D721Med (cell line): ENCODE data around the gene BDKRB1.

Experiments used
- DNase-seq: peaks from one replicate; pipeline ENCODE4 v3.0.0; 2011; ENCODE audit warnings: low spot score; ENCODE audit not compliant: insufficient read length
- FAIRE-seq: peaks from 2 replicates; lab custom pipeline; 2011; peaks lifted over from hg19 to GRCh38; lab: Jason Lieb, UNC
- TF ChIP-seq, protein P1 (sequence below): IDR thresholded peaks from 2 replicates; pipeline ENCODE4 v1.5.1; 2012; ENCODE audit warnings: mild to moderate bottlenecking, control low read depth; ENCODE audit not compliant: insufficient read depth; ENCODE audit errors: missing control alignments

The BDKRB1 gene

DNA sequence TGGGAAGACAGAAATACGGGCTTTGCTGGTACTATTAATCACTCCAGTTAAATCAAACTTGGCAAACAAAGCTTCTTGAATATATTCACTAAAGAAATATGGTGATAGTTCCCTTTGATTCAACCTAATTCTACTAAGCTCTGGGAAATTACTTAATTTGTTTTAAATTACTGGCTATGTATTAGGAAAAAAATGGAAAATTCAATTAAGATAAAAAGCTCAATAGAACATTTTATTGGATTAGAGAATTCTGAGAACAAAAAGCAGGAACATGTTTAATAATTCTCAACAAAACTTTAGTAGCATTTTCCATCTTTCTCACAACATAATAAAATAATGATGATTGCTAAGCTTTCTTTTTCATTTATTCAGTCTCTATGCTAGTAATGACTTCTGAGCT lies 30.2 kb downstream of the BDKRB1 start:
- FAIRE-seq (no peak), DNase-seq (no peak)
- TF ChIP-seq, protein P1, sequence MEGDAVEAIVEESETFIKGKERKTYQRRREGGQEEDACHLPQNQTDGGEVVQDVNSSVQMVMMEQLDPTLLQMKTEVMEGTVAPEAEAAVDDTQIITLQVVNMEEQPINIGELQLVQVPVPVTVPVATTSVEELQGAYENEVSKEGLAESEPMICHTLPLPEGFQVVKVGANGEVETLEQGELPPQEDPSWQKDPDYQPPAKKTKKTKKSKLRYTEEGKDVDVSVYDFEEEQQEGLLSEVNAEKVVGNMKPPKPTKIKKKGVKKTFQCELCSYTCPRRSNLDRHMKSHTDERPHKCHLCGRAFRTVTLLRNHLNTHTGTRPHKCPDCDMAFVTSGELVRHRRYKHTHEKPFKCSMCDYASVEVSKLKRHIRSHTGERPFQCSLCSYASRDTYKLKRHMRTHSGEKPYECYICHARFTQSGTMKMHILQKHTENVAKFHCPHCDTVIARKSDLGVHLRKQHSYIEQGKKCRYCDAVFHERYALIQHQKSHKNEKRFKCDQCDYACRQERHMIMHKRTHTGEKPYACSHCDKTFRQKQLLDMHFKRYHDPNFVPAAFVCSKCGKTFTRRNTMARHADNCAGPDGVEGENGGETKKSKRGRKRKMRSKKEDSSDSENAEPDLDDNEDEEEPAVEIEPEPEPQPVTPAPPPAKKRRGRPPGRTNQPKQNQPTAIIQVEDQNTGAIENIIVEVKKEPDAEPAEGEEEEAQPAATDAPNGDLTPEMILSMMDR = no peak

DNA sequence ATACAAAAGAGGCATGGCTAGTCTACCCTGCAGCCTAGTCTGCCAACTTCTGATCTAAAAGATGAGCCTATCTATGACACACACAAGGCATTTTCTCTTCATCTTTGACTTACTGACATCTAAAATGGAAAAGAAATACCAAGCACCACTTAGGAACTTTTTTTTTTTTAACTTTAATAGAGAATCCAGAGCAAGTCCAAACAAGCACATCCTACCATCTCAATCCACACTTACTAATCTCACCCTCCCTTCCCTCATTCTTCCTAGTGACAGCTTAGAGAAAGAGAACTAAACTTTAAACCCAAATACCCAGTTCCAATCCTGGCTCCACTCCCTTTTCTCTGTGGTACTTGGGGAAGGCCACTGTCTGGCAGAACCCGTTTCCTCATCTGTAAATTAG lies 31.8 kb downstream of the BDKRB1 start:
- FAIRE-seq = no peak
- TF ChIP-seq, protein P1 = no peak
- DNase-seq = no peak

DNA sequence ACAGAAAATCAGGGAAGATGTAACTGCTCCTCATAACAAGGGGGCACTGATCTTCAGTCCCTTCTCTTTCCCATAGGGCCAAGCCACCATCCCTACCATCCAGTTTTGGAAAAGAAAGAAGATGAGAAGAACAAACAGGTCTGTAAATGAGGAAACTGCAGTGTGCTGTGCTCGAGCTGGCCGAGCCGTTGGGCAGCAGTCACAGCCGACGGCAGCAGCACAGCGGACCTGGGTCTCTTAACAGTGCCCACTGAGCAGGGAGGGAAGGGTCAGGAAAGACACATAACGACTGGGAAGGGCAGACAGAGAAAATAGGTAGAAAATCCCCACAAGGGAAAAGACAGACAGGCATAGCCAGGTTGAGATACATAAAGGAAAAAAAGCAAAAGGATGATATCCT lies 38.2 kb downstream of the BDKRB1 start:
- TF ChIP-seq, protein P1 = no peak
- FAIRE-seq (no peak), DNase-seq (no peak)

DNA sequence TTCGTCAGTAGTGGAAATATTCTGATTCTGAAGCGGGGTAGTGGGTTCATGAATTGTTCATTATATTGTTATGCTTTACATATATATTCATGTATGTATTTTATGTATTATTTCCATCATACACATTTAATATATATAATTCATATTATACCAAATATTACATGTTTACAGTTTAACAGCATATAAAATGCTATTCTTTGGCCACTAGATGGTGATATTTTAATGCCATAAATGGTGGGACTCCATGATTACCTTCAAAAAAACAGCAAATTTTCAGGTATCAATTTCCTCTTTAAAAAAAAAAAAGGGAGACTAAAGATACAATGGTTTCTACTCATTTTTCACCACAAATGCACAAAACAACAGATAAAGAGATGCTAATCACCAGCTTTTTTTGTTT lies 41.0 kb downstream of the BDKRB1 start:
- TF ChIP-seq, protein P1 = peak; percentile 53
- FAIRE-seq = no peak
- DNase-seq = no peak

DNA sequence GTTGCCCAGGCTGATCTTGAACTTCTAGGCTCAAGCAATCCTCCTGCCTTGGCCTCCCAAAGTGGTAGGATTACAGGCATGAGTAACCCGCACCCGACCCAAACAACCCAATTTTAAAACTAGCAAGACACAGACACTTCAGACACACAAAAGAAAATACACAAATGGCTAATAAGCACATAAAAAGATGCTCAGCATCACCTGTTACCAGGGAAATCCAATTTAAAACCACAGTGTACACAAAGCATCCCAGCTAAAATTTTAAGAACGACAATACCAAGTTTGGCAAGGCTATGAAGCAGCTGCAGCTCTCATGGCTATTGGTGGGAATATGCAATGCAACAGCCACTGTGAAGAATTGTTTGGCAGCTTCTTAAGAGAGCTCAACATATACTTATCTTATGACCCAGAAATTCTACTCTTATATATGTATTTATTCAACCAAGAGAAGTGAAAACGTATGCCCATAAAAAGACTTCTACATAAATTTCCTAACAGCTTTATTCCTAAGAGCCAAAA lies 42.0 kb downstream of the BDKRB1 start:
- TF ChIP-seq, protein P1 = no peak
- DNase-seq (no peak), FAIRE-seq (no peak)

DNA sequence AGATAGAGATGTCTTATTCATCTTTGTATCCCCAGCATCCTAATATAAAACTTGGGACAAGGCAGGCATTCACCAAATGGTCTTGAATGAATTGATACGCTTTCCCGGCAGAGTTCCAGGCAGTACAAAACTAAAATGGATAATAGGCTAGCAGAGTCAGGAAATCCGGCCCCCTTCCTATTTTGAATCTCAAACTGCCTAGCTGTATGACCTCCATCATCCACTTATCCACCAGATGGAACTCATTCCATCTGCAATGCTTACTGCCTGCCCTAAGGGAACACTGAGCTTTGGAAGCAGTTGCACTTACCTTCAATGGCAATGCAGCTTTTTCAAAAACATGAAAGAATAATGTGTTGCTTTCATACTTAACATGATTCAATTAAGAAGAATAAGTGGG lies 43.4 kb downstream of the BDKRB1 start:
- TF ChIP-seq, protein P1 = no peak
- FAIRE-seq (no peak), DNase-seq (no peak)

DNA sequence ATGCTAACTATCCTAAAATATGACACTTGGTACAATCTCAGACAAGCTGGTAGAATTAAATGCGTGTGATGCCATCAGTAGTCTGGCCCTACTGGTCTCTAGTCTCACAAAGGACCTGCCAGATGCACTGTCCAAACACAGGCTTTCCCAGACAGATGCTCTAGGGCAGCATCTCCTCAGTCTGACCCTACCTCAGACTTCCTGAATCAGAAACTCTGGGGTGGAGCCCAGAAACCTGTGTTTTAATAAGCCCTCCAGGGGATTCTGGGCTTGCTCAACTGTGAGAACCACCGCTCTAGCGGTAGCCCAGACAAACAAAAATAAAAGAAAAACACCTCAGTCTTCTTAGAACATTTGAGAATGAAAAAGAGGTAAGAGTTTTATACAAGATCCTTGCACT lies 48.0 kb downstream of the BDKRB1 start:
- TF ChIP-seq, protein P1 = no peak
- FAIRE-seq (no peak), DNase-seq (no peak)
